ENCODE results near the gene SLC16A1.

DNA sequence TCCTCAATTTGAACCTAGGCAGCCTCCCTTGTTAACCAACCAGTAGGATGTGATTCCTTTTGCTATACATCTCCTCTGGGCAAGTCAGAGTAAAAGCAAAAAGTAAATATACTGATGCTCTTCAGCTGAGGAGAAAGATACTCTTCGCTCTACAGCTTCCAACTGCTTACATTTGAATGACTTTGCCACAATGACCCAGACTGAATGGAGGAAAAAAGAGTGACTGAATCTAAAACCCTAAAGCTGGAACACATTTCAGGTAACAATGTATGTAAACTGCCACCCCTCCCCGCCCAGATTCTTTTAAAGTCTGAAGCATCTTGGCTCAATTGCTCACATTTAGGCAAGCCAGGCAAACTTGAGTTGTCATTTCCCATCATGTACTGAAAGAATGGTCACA lies 46.1 kb downstream of the SLC16A1 start:
- TF ChIP-seq, protein P1, sequence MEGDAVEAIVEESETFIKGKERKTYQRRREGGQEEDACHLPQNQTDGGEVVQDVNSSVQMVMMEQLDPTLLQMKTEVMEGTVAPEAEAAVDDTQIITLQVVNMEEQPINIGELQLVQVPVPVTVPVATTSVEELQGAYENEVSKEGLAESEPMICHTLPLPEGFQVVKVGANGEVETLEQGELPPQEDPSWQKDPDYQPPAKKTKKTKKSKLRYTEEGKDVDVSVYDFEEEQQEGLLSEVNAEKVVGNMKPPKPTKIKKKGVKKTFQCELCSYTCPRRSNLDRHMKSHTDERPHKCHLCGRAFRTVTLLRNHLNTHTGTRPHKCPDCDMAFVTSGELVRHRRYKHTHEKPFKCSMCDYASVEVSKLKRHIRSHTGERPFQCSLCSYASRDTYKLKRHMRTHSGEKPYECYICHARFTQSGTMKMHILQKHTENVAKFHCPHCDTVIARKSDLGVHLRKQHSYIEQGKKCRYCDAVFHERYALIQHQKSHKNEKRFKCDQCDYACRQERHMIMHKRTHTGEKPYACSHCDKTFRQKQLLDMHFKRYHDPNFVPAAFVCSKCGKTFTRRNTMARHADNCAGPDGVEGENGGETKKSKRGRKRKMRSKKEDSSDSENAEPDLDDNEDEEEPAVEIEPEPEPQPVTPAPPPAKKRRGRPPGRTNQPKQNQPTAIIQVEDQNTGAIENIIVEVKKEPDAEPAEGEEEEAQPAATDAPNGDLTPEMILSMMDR (conservative IDR thresholded peaks at IDR 0.05): no peak
- no peak for TF ChIP-seq EZH2 (IDR thresholded peaks at IDR 0.05; ENCODE audit: low read depth)
